ENCODE measurements around the gene MAN2B2.

MAN2B2 gene

DNA sequence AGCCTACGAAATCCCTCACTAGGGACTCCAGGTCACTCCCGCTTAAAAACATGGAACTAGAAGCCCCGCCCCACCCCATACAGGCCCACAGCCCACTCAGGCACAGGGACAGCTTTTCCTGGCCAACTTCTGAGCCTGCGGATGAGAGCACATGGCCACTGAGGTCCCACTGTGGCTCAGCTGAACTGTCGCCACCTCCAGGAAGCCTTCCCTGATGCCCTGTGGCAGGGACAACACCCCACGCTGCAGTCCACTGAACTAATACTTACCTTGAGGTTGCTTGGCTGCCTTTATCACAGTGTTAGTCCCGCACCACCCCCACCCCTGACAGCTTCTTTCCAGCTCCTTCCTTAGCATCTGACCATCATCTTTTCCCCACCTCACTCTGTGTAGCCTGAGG is 39.3 kb upstream of the MAN2B2 start:
- Mint-ChIP-seq H3K4me1 (no peaks in the 10 kb centered on the region), H3K27me3 (peaks cover 6% of the 10 kb centered on the region), H3K4me3 (no peak overlapping the region), H3K36me3 (no peaks in the 10 kb centered on the region), H3K9me3 (no peaks in the 10 kb centered on the region), H3K27ac (no peak overlapping the region)
- DNase-seq = no peak
- CTCF ChIA-PET = no interaction called here

DNA sequence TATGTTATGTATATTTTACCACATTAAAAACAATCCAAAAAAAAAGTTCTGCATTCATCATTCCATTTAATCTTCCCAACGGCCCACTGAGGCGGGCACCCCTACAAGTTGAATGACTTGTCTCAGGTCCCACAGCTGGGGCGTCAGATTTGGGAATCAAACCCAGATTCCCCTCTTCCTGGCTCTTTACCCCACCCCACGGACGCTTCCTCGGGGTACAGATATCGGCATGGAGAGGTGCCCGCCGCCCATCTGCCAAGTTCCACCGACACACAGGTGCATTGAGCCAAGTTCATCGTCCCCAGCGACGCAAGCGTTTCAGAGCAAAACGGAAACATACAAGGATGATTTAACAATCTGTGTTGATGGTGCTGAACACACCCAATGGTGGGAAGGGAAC is 36.9 kb upstream of the MAN2B2 start:
- Mint-ChIP-seq H3K9me3 (no peaks in the 10 kb centered on the region), H3K4me3 (no peak overlapping the region), H3K36me3 (no peaks in the 10 kb centered on the region), H3K27me3 (peaks cover 6% of the 10 kb centered on the region), H3K4me1 (no peaks in the 10 kb centered on the region), H3K27ac (no peak overlapping the region)
- DNase-seq = no peak
- CTCF ChIA-PET = no interaction called here

- CTCF ChIA-PET = interaction anchor here (0.6 kb wide), 1 partner anchor 14 kb away, joined by 3 read pairs; no protein-coding TSS in a partner anchor
- Mint-ChIP-seq H3K9me3 (no peaks in the 10 kb centered on the region), H3K4me3 (no peak overlapping the region), H3K36me3 (no peaks in the 10 kb centered on the region), H3K27ac (no peak overlapping the region), H3K27me3 (peaks cover 6% of the 10 kb centered on the region), H3K4me1 (no peaks in the 10 kb centered on the region)
- DNase-seq = no peak
Observed at GRCh38 chr4:6538575-6538974, 36.4 kb upstream of the MAN2B2 start.

GRCh38 chr4:6539009-6539764 is 35.8 kb upstream of the MAN2B2 start:
- H3K4me1 Mint-ChIP-seq = no peaks in the 10 kb centered on the region
- H3K27ac Mint-ChIP-seq = no peak overlapping the region
- no peak overlapping the region for H3K4me3 Mint-ChIP-seq
- no peaks in the 10 kb centered on the region for H3K36me3 Mint-ChIP-seq
- DNase-seq = no peak
- H3K9me3 Mint-ChIP-seq = no peaks in the 10 kb centered on the region
- CTCF ChIA-PET = interaction anchor here (0.6 kb wide), 1 partner anchor 14 kb away, joined by 3 read pairs; no protein-coding TSS in a partner anchor
- H3K27me3 Mint-ChIP-seq = peaks cover 6% of the 10 kb centered on the region

- Mint-ChIP-seq H3K27me3 (peaks cover 6% of the 10 kb centered on the region), H3K4me1 (no peaks in the 10 kb centered on the region), H3K27ac (no peak overlapping the region), H3K4me3 (no peak overlapping the region), H3K36me3 (no peaks in the 10 kb centered on the region), H3K9me3 (no peaks in the 10 kb centered on the region)
- no peak for DNase-seq
- CTCF ChIA-PET = no interaction called here
Observed at GRCh38 chr4:6540879-6541278, 34.1 kb upstream of the MAN2B2 start.

- Mint-ChIP-seq H3K36me3 (no peaks in the 10 kb centered on the region), H3K9me3 (no peaks in the 10 kb centered on the region), H3K27me3 (peaks cover 10% of the 10 kb centered on the region), H3K27ac (no peak overlapping the region), H3K4me1 (no peaks in the 10 kb centered on the region), H3K4me3 (no peak overlapping the region)
- DNase-seq = no peak
- CTCF ChIA-PET = interaction anchor here (1.1 kb wide), 2 partner anchors 15 to 210 kb away, joined by 3 read pairs; no protein-coding TSS in a partner anchor
Observed at GRCh38 chr4:6541789-6542188, 33.2 kb upstream of the MAN2B2 start.

GRCh38 chr4:6542951-6543350 is 32.0 kb upstream of the MAN2B2 start:
- no peak overlapping the region for H3K27ac Mint-ChIP-seq
- CTCF ChIA-PET = no interaction called here
- peaks cover 11% of the 10 kb centered on the region for H3K27me3 Mint-ChIP-seq
- no peak for DNase-seq
- no peaks in the 10 kb centered on the region for H3K9me3 Mint-ChIP-seq
- no peak overlapping the region for H3K4me3 Mint-ChIP-seq
- H3K36me3 Mint-ChIP-seq = no peaks in the 10 kb centered on the region
- no peaks in the 10 kb centered on the region for H3K4me1 Mint-ChIP-seq

DNA sequence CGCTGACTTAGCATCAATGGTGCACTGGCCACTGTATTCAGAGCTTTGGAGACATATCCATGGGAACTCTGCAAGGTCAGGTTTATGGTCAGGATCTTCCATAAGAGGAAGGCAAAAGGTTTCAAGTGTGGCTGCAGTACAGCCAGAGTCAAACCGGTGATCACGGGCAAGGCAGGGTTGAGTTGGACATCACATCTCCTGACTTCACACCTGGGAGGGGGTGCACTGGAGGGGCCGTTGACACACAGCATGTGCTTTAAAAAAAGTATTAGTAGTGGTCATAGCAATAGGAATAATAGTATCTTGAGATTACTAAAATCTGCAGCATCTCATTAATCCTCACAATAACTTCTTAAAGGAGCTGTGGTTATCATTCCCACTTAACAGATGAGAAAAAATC is 28.9 kb upstream of the MAN2B2 start:
- CTCF ChIA-PET = interaction anchor here (0.6 to 3.5 kb wide), 9 partner anchors 14 to 327 kb away, joined by 3 to 22 read pairs (median 9); partner anchors contain the start of gene MAN2B2
- H3K9me3 Mint-ChIP-seq = no peaks in the 10 kb centered on the region
- no peaks in the 10 kb centered on the region for H3K4me1 Mint-ChIP-seq
- H3K4me3 Mint-ChIP-seq = no peak overlapping the region
- no peak overlapping the region for H3K27ac Mint-ChIP-seq
- H3K36me3 Mint-ChIP-seq = no peaks in the 10 kb centered on the region
- H3K27me3 Mint-ChIP-seq = peaks cover 17% of the 10 kb centered on the region
- DNase-seq = no peak

GRCh38 chr4:6546681-6547447 is 28.1 kb upstream of the MAN2B2 start:
- CTCF ChIA-PET = interaction anchor here (0.7 to 3.5 kb wide), 11 partner anchors 13 to 327 kb away, joined by 3 to 22 read pairs (median 3); partner anchors contain the start of gene MAN2B2
- no peaks in the 10 kb centered on the region for H3K4me1 Mint-ChIP-seq
- DNase-seq = peak; percentile 66
- H3K27me3 Mint-ChIP-seq = peaks cover 24% of the 10 kb centered on the region
- no peaks in the 10 kb centered on the region for H3K36me3 Mint-ChIP-seq
- H3K27ac Mint-ChIP-seq = no peak overlapping the region
- peaks cover 2% of the 10 kb centered on the region for H3K9me3 Mint-ChIP-seq
- H3K4me3 Mint-ChIP-seq = no peak overlapping the region

- H3K4me1 Mint-ChIP-seq = no peaks in the 10 kb centered on the region
- no peak overlapping the region for H3K4me3 Mint-ChIP-seq
- peak; percentile 25 for DNase-seq
- no peaks in the 10 kb centered on the region for H3K36me3 Mint-ChIP-seq
- peaks cover 3% of the 10 kb centered on the region for H3K9me3 Mint-ChIP-seq
- no peak overlapping the region for H3K27ac Mint-ChIP-seq
- CTCF ChIA-PET = interaction anchor here (1.0 to 3.5 kb wide), 7 partner anchors 13 to 540 kb away, joined by 3 to 22 read pairs (median 3); partner anchors contain the start of gene MAN2B2
- peaks cover 38% of the 10 kb centered on the region for H3K27me3 Mint-ChIP-seq
Observed at GRCh38 chr4:6548201-6548881, 26.6 kb upstream of the MAN2B2 start.

DNA sequence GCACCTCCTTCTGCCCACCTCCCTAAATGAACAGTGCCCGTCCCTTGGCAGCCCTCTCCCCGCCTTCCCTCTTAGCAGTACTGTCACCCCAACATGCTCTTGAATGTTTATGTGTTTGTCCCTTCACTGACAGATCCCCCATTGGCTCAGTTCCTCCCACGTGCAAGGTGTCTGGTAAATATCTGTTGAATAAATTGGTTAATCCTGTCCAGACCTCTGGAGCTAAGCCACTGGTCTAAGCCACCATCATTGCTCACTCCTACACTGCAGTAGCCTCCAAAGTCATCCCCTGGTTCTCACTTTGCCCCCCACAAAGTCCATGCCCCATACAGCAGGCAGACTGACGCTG is 26.1 kb upstream of the MAN2B2 start:
- peaks cover 43% of the 10 kb centered on the region for H3K27me3 Mint-ChIP-seq
- no peak overlapping the region for H3K4me3 Mint-ChIP-seq
- H3K27ac Mint-ChIP-seq = no peak overlapping the region
- no peaks in the 10 kb centered on the region for H3K36me3 Mint-ChIP-seq
- peaks cover 3% of the 10 kb centered on the region for H3K9me3 Mint-ChIP-seq
- H3K4me1 Mint-ChIP-seq = no peaks in the 10 kb centered on the region
- CTCF ChIA-PET = interaction anchor here (1.6 kb wide), 1 partner anchor 540 kb away, joined by 3 read pairs; no protein-coding TSS in a partner anchor
- no peak for DNase-seq

DNA sequence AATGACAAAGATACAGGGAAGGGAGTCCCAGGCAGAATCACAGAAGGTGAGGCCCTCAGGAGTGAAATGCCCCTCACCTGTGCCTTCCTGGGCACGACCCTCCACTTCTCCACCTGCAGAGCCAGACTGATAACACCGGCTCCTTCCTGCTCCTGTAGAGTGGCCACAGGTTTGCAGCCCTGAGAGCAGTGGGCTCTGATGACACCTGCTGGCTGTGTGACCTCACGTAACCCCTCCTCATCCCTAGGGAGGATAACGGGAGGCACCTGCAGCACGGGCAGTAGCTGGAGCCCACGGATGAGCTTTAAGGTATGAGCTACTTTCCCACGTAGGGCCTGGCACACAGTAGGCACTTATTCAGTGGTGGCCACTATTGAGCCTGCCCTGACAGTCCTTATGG is 25.5 kb upstream of the MAN2B2 start:
- CTCF ChIA-PET = interaction anchor here (1.1 kb wide), 1 partner anchor 125 kb away, joined by 3 read pairs; no protein-coding TSS in a partner anchor
- Mint-ChIP-seq H3K36me3 (no peaks in the 10 kb centered on the region), H3K9me3 (peaks cover 3% of the 10 kb centered on the region), H3K4me1 (no peaks in the 10 kb centered on the region), H3K27me3 (peaks cover 46% of the 10 kb centered on the region), H3K27ac (no peak overlapping the region), H3K4me3 (no peak overlapping the region)
- no peak for DNase-seq

GRCh38 chr4:6549890-6550620 is 24.9 kb upstream of the MAN2B2 start:
- Mint-ChIP-seq H3K27me3 (peaks cover 51% of the 10 kb centered on the region), H3K9me3 (peaks cover 3% of the 10 kb centered on the region), H3K4me1 (no peaks in the 10 kb centered on the region), H3K4me3 (no peak overlapping the region), H3K27ac (no peak overlapping the region), H3K36me3 (no peaks in the 10 kb centered on the region)
- DNase-seq = no peak
- CTCF ChIA-PET = interaction anchor here (0.8 to 1.1 kb wide), 2 partner anchors 39 to 125 kb away, joined by 3 read pairs; no protein-coding TSS in a partner anchor
